ENCODE measurements around the gene TESK2.
"Not testable (repeated sequence)": the region's sequence is repeated elsewhere in the genome, so short reads cannot be mapped to it uniquely, and the experiment has no call there.

The TESK2 gene

GRCh38 chr1:45467353-45467752 lies 23.6 kb downstream of the TESK2 start:
- not testable (repeated sequence) for DNase-seq

GRCh38 chr1:45465277-45465676 lies 25.7 kb downstream of the TESK2 start:
- DNase-seq: no peak

GRCh38 chr1:45458894-45459293 lies 32.1 kb downstream of the TESK2 start:
- DNase-seq: peak; percentile 24

GRCh38 chr1:45456531-45456930 lies 34.4 kb downstream of the TESK2 start:
- no peak for DNase-seq

GRCh38 chr1:45455162-45455561 lies 35.8 kb downstream of the TESK2 start:
- no peak for DNase-seq

- DNase-seq: no peak
These were observed 36.5 kb downstream of the TESK2 start for GRCh38 chr1:45454464-45454863.

- DNase-seq: no peak
These were observed 38.5 kb downstream of the TESK2 start for GRCh38 chr1:45452503-45452902.

- no peak for DNase-seq
These were observed 42.6 kb downstream of the TESK2 start for GRCh38 chr1:45448357-45448756.

GRCh38 chr1:45446950-45447672 lies 43.9 kb downstream of the TESK2 start:
- DNase-seq: no peak

GRCh38 chr1:45446530-45446929 lies 44.4 kb downstream of the TESK2 start:
- no peak for DNase-seq

GRCh38 chr1:45444609-45445131 lies 46.3 kb downstream of the TESK2 start:
- DNase-seq: no peak

GRCh38 chr1:45443580-45444446 lies 47.1 kb downstream of the TESK2 start:
- no peak for DNase-seq

- DNase-seq: no peak
These were observed 48.7 kb downstream of the TESK2 start for GRCh38 chr1:45442272-45442671.

- no peak for DNase-seq
These were observed 53.6 kb downstream of the TESK2 start for GRCh38 chr1:45437323-45437722.

- no peak for DNase-seq
These were observed 60.5 kb downstream of the TESK2 start for GRCh38 chr1:45430490-45430889.

GRCh38 chr1:45429561-45430159 lies 61.3 kb downstream of the TESK2 start:
- no peak for DNase-seq

- DNase-seq: no peak
These were observed 66.9 kb downstream of the TESK2 start for GRCh38 chr1:45423906-45424678.

- no peak for DNase-seq
These were observed 69.0 kb downstream of the TESK2 start for GRCh38 chr1:45421935-45422334.

GRCh38 chr1:45414746-45415145 lies 76.2 kb downstream of the TESK2 start:
- DNase-seq: no peak

GRCh38 chr1:45412899-45413298 lies 78.1 kb downstream of the TESK2 start:
- DNase-seq: no peak

- no peak for DNase-seq
These were observed 79.5 kb downstream of the TESK2 start for GRCh38 chr1:45411510-45411899.

GRCh38 chr1:45410850-45411509 lies 80.0 kb downstream of the TESK2 start:
- DNase-seq: no peak
